ENCODE data around the gene NPM1. TPM values are rescaled to one million over a fixed set of nuclear protein-coding genes. Genes with fewer than 3 reads are reported as not detected.

The NPM1 gene
- total RNA-seq, 1 experiment from 2014 or later: 2,112 TPM

GRCh38 chr5:171386006-171386671 is 1.5 kb upstream of the NPM1 start:
- TF ChIP-seq CTCF (IDR thresholded peaks at IDR 0.05; ENCODE audit: insufficient read depth in 1 of 2, low read depth in 1 of 2, low read length in 1 of 2, severe bottlenecking in 1 of 2, unreplicated experiment in 1 of 2): no peak
- no peaks in the 10 kb centered on the region for H3K27me3 ChIP-seq (replicated peaks; ENCODE audit: control insufficient read depth, insufficient read depth, low read length)
- no peak for DNase-seq
- no peaks in the 10 kb centered on the region; the same call in 1 of the 2 replicates for H3K36me3 ChIP-seq (ENCODE audit: control insufficient read depth, insufficient read depth, low read length)
- POLR2A ChIA-PET: interaction anchor here (0.5 to 0.6 kb wide), 2 partner anchors 28 to 620 kb away, joined by 3 to 5 read pairs; no protein-coding TSS in a partner anchor
- H3K4me1 Mint-ChIP-seq (ENCODE audit: low read depth, unreplicated experiment): peaks cover 14% of the 10 kb centered on the region
- H3K36me3 Mint-ChIP-seq (ENCODE audit: insufficient read depth, unreplicated experiment): peaks cover 41% of the 10 kb centered on the region
- H3K27ac Mint-ChIP-seq (ENCODE audit: unreplicated experiment): no peak overlapping the region
- peak overlapping the region; percentile 60 for H3K4me3 ChIP-seq (ENCODE audit: low read depth, low read length)
- no peaks in the 10 kb centered on the region for H3K27me3 Mint-ChIP-seq (ENCODE audit: insufficient read depth, unreplicated experiment)
- intact Hi-C loops (cut with micrococcal nuclease; ENCODE audit: unreplicated experiment): no loop called here
- no TSS peak for BruUV-seq (replicated peaks)
- peak overlapping the region; percentile 90 for H3K4me3 Mint-ChIP-seq (ENCODE audit: unreplicated experiment)
- CTCF ChIA-PET: interaction anchor here (0.6 kb wide), 1 partner anchor 26 kb away, joined by 3 read pairs; no protein-coding TSS in a partner anchor
- H3K9me3 ChIP-seq: no peaks in the 10 kb centered on the region
- no peaks in the 10 kb centered on the region for H3K9me3 Mint-ChIP-seq (ENCODE audit: unreplicated experiment)
- peaks cover 16% of the 10 kb centered on the region for H3K4me1 ChIP-seq

- peaks cover 24% of the 10 kb centered on the region for H3K4me1 ChIP-seq
- H3K27me3 Mint-ChIP-seq (ENCODE audit: insufficient read depth, unreplicated experiment): no peaks in the 10 kb centered on the region
- ChIA-PET CTCF (interaction anchor here (0.6 kb wide), 1 partner anchor 26 kb away, joined by 3 read pairs; no protein-coding TSS in a partner anchor), POLR2A (interaction anchor here (0.6 to 0.7 kb wide), 3 partner anchors 46 to 800 kb away, joined by 3 to 4 read pairs (median 3); no protein-coding TSS in a partner anchor)
- H3K9me3 ChIP-seq: no peaks in the 10 kb centered on the region
- no peaks in the 10 kb centered on the region for H3K27me3 ChIP-seq (replicated peaks; ENCODE audit: control insufficient read depth, insufficient read depth, low read length)
- H3K27ac Mint-ChIP-seq (ENCODE audit: unreplicated experiment): peak overlapping the region; percentile 99
- peaks cover 49% of the 10 kb centered on the region for H3K36me3 Mint-ChIP-seq (ENCODE audit: insufficient read depth, unreplicated experiment)
- no peak for TF ChIP-seq CTCF (IDR thresholded peaks at IDR 0.05; ENCODE audit: insufficient read depth in 1 of 2, low read depth in 1 of 2, low read length in 1 of 2, severe bottlenecking in 1 of 2, unreplicated experiment in 1 of 2)
- H3K36me3 ChIP-seq (ENCODE audit: control insufficient read depth, insufficient read depth, low read length): no peaks in the 10 kb centered on the region; the same call in 1 of the 2 replicates
- H3K4me3 ChIP-seq (ENCODE audit: low read depth, low read length): peak overlapping the region; percentile 60
- intact Hi-C loops (cut with micrococcal nuclease; ENCODE audit: unreplicated experiment): no loop called here
- H3K9me3 Mint-ChIP-seq (ENCODE audit: unreplicated experiment): no peaks in the 10 kb centered on the region
- DNase-seq: no peak
- peak overlapping the region; percentile 90 for H3K4me3 Mint-ChIP-seq (ENCODE audit: unreplicated experiment)
- TSS peak; percentile 99 for BruUV-seq (replicated peaks)
- peaks cover 18% of the 10 kb centered on the region for H3K4me1 Mint-ChIP-seq (ENCODE audit: low read depth, unreplicated experiment)
Measured at GRCh38 chr5:171386861-171387344, 746 bp upstream of the NPM1 start.

GRCh38 chr5:171387970-171388815 is 544 bp downstream of the NPM1 start:
- TF ChIP-seq CTCF (IDR thresholded peaks at IDR 0.05; ENCODE audit: insufficient read depth in 1 of 2, low read depth in 1 of 2, low read length in 1 of 2, severe bottlenecking in 1 of 2, unreplicated experiment in 1 of 2): no peak
- Histone ChIP-seq H3K4me1 (peaks cover 24% of the 10 kb centered on the region), H3K9me3 (no peaks in the 10 kb centered on the region), H3K36me3 (ENCODE audit: control insufficient read depth, insufficient read depth, low read length) (peaks cover 4% of the 10 kb centered on the region), H3K27me3 (replicated peaks; ENCODE audit: control insufficient read depth, insufficient read depth, low read length) (no peaks in the 10 kb centered on the region), H3K4me3 (ENCODE audit: low read depth, low read length) (peak overlapping the region; percentile 90)
- Mint-ChIP-seq H3K27ac (ENCODE audit: unreplicated experiment) (peak overlapping the region; percentile 99), H3K4me1 (ENCODE audit: low read depth, unreplicated experiment) (peaks cover 26% of the 10 kb centered on the region), H3K36me3 (ENCODE audit: insufficient read depth, unreplicated experiment) (peaks cover 62% of the 10 kb centered on the region), H3K27me3 (ENCODE audit: insufficient read depth, unreplicated experiment) (no peaks in the 10 kb centered on the region), H3K9me3 (ENCODE audit: unreplicated experiment) (no peaks in the 10 kb centered on the region), H3K4me3 (ENCODE audit: unreplicated experiment) (peak overlapping the region; percentile 90)
- POLR2A ChIA-PET: interaction anchor here (0.6 kb wide), 1 partner anchor 108 kb away, joined by 3 read pairs; no protein-coding TSS in a partner anchor
- intact Hi-C loops (cut with micrococcal nuclease; ENCODE audit: unreplicated experiment): no loop called here
- CTCF ChIA-PET: no interaction called here
- BruUV-seq (replicated peaks): no TSS peak
- peak; percentile 85 to 87 for DNase-seq

Measured in Caco-2 (cell line).